Karpas-422 (cell line): Measurements from ENCODE around the gene OR1F1. TPM values are rescaled to one million over a fixed set of nuclear protein-coding genes. Genes with fewer than 3 reads are reported as not detected.

Experiments used
- DNase-seq: peaks from one replicate; pipeline ENCODE4 v3.0.0-alpha.2; 2015
- H2AFZ ChIP-seq: fragments of 200-600 bp; sonication (generic); 2 replicates; pipeline ENCODE4 v1.6.1; 2014; ENCODE audit warnings: antibody characterized with exemption, low read length, mixed read lengths
- H3K27ac ChIP-seq: fragments of 200-600 bp; sonication (generic); 2 replicates; pipeline ENCODE4 v1.5.1; 2014; ENCODE audit warnings: mild to moderate bottlenecking, low read length, moderate library complexity
- H3K27me3 ChIP-seq: fragments of 200-600 bp; sonication (generic); 2 replicates; pipeline ENCODE4 v1.6.1; 2014; ENCODE audit warnings: low read length, mixed read lengths
- H3K36me3 ChIP-seq: fragments of 200-600 bp; sonication (generic); 2 replicates; pipeline ENCODE4 v1.6.1; 2014; ENCODE audit warnings: low read length, mixed read lengths; ENCODE audit not compliant: insufficient read depth
- H3K4me1 ChIP-seq: fragments of 200-600 bp; sonication (generic); 2 replicates; pipeline ENCODE4 v1.6.1; 2014; ENCODE audit warnings: mild to moderate bottlenecking, low read length, mixed read lengths
- H3K4me2 ChIP-seq: fragments of 200-600 bp; sonication (generic); 2 replicates; pipeline ENCODE4 v1.6.1; 2014; ENCODE audit warnings: low read length, low read depth, mild to moderate bottlenecking; ENCODE audit not compliant: poor library complexity, severe bottlenecking
- H3K4me3 ChIP-seq: fragments of 200-600 bp; sonication (generic); 2 replicates; pipeline ENCODE4 v1.5.1; 2014; ENCODE audit warnings: mild to moderate bottlenecking, antibody characterized with exemption, low read length, mixed read lengths
- H3K79me2 ChIP-seq: fragments of 200-600 bp; sonication (generic); 2 replicates; pipeline ENCODE4 v1.6.1; 2014; ENCODE audit warnings: mild to moderate bottlenecking, low read length, mixed read lengths
- H3K9ac ChIP-seq: fragments of 200-600 bp; sonication (generic); 2 replicates; pipeline ENCODE4 v1.6.0; 2014; ENCODE audit warnings: low read length
- H3K9me2 ChIP-seq: fragments of 200-600 bp; sonication (generic), shearing (Covaris generic); replicated peaks from 2 replicates; pipeline ENCODE4 v1.6.0; 2014; ENCODE audit warnings: mild to moderate bottlenecking, low read length, moderate library complexity; ENCODE audit not compliant: insufficient read depth
- H3K9me3 ChIP-seq: fragments of 300-700, 200-600 bp; sonication (generic); 2 replicates; pipeline ENCODE4 v1.6.1; 2014; ENCODE audit warnings: low read length, mixed read lengths
- H4K20me1 ChIP-seq: fragments of 200-600 bp; sonication (generic); 2 replicates; pipeline ENCODE4 v1.6.1; 2014; ENCODE audit warnings: mild to moderate bottlenecking, antibody characterized with exemption, low read length, low read depth; ENCODE audit not compliant: insufficient read depth
- total RNA-seq: library from RNA; depleted of rRNA; stranded (reverse); fragments of >200 nt; shearing (Covaris generic); gene quantifications from 2 replicates; pipeline ENCODE4 v1.2.3, GENCODE V29; 2014; ENCODE audit warnings: low replicate concordance

OR1F1 gene
- total RNA-seq, 1 experiment from 2014 or later = not detected

DNA sequence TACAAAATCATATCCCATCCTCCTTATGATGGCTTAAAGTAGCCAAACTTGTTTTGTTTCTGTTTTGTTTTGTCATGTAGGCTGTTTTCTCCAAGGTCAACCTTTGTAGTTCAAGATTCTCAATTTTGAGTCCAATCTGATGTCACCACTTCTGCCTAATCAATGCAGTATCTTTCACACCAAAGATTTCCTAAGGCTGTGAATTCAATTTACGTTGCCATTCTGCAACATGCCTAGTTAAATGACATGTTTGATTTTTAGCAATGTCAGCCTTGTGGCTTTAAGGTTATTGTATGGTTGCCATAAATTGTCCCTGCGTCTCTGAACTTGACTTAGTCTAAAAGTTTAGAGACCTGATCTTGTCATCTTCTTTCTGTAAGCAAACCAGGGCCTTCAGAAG is 32.8 kb upstream of the OR1F1 start:
- DNase-seq = no peak
- Histone ChIP-seq H3K36me3 (no peaks in the 10 kb centered on the region), H3K9me3 (no peaks in the 10 kb centered on the region), H3K4me2 (no peak overlapping the region), H3K9ac (no peak overlapping the region), H3K4me3 (no peak overlapping the region), H3K27me3 (no peaks in the 10 kb centered on the region), H3K4me1 (peaks cover 33% of the 10 kb centered on the region), H2AFZ (no peak overlapping the region), H3K79me2 (no peaks in the 10 kb centered on the region), H3K9me2 (no peaks in the 10 kb centered on the region), H3K27ac (no peak overlapping the region), H4K20me1 (no peaks in the 10 kb centered on the region)

DNA sequence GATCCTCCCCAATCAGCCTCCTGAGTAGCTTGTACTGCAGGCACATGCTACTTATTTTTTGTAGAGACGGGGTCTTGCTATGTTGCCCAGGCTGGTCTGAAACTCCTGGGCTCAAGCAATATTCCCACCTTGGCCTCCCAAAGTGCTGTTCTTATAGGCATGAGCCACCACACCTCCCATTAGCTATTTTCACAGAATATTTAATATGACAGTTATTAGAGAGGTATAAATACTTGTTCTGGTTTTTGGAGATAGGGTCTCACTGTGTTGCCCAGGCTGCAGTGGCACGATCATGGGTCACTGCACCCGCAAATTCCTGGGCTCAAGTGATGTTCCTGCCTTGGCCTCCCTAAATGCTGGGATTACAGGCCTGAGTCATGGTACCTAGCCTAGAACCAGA is 32.0 kb upstream of the OR1F1 start:
- H3K4me2 ChIP-seq = no peak overlapping the region
- no peak for DNase-seq
- no peak overlapping the region for H3K4me3 ChIP-seq
- H3K9ac ChIP-seq = no peak overlapping the region
- H3K36me3 ChIP-seq = no peaks in the 10 kb centered on the region
- no peaks in the 10 kb centered on the region for H3K9me2 ChIP-seq
- H3K27me3 ChIP-seq = no peaks in the 10 kb centered on the region
- no peaks in the 10 kb centered on the region for H3K9me3 ChIP-seq
- H4K20me1 ChIP-seq = no peaks in the 10 kb centered on the region
- H3K79me2 ChIP-seq = no peaks in the 10 kb centered on the region
- peaks cover 29% of the 10 kb centered on the region for H3K4me1 ChIP-seq
- H2AFZ ChIP-seq = no peak overlapping the region
- no peak overlapping the region for H3K27ac ChIP-seq

GRCh38 chr16:3157229-3158025 is 30.6 kb upstream of the OR1F1 start:
- DNase-seq = peak; percentile 78
- no peaks in the 10 kb centered on the region for H3K36me3 ChIP-seq
- no peaks in the 10 kb centered on the region for H3K79me2 ChIP-seq
- no peaks in the 10 kb centered on the region for H4K20me1 ChIP-seq
- H3K4me1 ChIP-seq = peaks cover 18% of the 10 kb centered on the region
- no peak overlapping the region for H2AFZ ChIP-seq
- H3K27me3 ChIP-seq = no peaks in the 10 kb centered on the region
- H3K9me2 ChIP-seq = no peaks in the 10 kb centered on the region
- peak overlapping the region; percentile 81 for H3K4me2 ChIP-seq
- H3K9me3 ChIP-seq = no peaks in the 10 kb centered on the region
- H3K9ac ChIP-seq = peak overlapping the region; percentile 73; the same call in 1 of the 2 replicates
- H3K27ac ChIP-seq = no peak overlapping the region
- H3K4me3 ChIP-seq = peak overlapping the region; percentile 78

DNA sequence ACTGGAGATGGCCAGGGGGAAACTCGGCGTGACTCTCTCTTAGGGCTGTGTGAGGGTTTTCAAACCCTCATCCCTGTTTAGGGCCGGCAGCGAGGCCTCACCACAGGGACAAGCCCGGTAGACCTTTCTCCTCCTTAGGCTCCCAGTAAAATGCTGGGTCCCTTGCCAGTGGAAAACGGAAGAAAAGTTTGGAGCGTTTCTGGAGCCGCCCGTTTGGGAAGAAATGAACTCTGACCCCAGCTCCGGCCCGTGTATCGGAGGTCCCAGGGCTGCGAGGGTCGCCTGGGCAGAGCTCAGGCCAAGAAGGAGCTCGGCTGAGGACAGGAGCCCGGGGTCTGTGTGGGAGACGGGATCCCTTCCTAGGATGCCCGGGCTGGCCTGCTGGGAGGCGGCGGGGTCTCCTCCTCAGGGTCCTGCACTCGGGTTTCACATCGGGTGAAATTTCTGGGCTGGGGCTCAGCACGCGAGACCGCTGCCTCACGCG is 29.9 kb upstream of the OR1F1 start:
- Histone ChIP-seq H4K20me1 (no peaks in the 10 kb centered on the region), H3K4me2 (peak overlapping the region; percentile 81), H3K4me1 (peaks cover 16% of the 10 kb centered on the region), H3K9me3 (no peaks in the 10 kb centered on the region), H3K9me2 (no peaks in the 10 kb centered on the region), H2AFZ (peak overlapping the region; percentile 87; the same call in 1 of the 2 replicates), H3K36me3 (no peaks in the 10 kb centered on the region), H3K9ac (peak overlapping the region; percentile 73), H3K27ac (no peak overlapping the region), H3K27me3 (no peaks in the 10 kb centered on the region), H3K79me2 (no peaks in the 10 kb centered on the region), H3K4me3 (peak overlapping the region; percentile 78)
- DNase-seq = no peak

- peaks cover 16% of the 10 kb centered on the region for H3K4me1 ChIP-seq
- H3K27ac ChIP-seq = no peak overlapping the region
- H2AFZ ChIP-seq = peak overlapping the region; percentile 94
- no peaks in the 10 kb centered on the region for H3K79me2 ChIP-seq
- peak overlapping the region; percentile 78 for H3K4me3 ChIP-seq
- H3K9ac ChIP-seq = peak overlapping the region; percentile 73
- H3K9me3 ChIP-seq = no peaks in the 10 kb centered on the region
- no peaks in the 10 kb centered on the region for H3K27me3 ChIP-seq
- DNase-seq = peak; percentile 91
- H3K9me2 ChIP-seq = no peaks in the 10 kb centered on the region
- H3K4me2 ChIP-seq = peak overlapping the region; percentile 81
- H3K36me3 ChIP-seq = no peaks in the 10 kb centered on the region
- H4K20me1 ChIP-seq = no peaks in the 10 kb centered on the region
Observed at GRCh38 chr16:3158510-3159314, 29.3 kb upstream of the OR1F1 start.

GRCh38 chr16:3161235-3162018 is 26.6 kb upstream of the OR1F1 start:
- no peak overlapping the region for H3K9ac ChIP-seq
- no peak overlapping the region for H3K27ac ChIP-seq
- DNase-seq = no peak
- no peaks in the 10 kb centered on the region for H3K79me2 ChIP-seq
- H3K9me3 ChIP-seq = no peaks in the 10 kb centered on the region
- no peaks in the 10 kb centered on the region for H3K27me3 ChIP-seq
- no peaks in the 10 kb centered on the region for H3K36me3 ChIP-seq
- H3K4me1 ChIP-seq = peaks cover 19% of the 10 kb centered on the region
- H3K4me3 ChIP-seq = no peak overlapping the region
- H2AFZ ChIP-seq = no peak overlapping the region
- H3K9me2 ChIP-seq = no peaks in the 10 kb centered on the region
- no peaks in the 10 kb centered on the region for H4K20me1 ChIP-seq
- H3K4me2 ChIP-seq = no peak overlapping the region

DNA sequence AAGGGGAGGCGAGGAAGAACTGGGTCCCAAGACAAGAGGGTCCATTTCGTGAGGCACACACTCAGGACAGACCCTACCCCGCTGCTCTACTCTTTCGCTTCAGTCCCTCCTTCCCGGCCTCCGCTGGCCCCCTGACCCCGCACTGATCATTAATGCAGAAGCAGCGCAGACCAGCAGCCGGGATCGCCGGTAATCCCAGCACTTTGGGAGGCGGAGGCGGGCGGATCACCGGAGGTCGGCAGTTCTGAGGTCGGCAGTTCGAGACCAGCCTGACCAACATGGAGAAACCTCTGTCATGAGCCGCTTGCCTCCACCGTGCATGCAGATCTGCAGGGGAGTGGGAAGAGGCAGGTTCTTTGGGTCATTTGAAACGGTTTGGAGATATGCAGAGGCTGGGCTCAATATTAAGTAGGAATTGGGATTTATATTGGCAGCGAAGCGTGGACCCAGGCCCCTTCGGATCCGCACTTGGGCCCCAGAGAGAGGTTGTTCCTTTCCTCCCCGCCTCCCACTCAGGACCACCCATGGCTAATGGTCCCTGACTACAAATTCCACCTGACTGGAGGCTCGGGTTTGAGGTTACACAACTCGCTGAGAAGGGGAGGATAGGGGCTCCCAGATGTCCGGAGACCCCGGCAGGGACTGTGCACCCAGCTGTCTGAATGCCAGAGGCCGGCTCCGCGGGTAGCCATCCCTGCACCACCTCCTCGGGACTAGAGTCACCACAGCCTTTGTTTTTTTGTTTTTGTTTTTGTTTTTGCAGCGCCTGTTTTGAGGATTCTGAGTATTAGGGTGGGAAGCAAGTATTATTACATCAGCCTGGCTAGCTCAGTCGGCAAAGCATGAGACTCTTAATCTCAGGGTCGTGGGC is 23.6 kb upstream of the OR1F1 start:
- H3K9me3 ChIP-seq = no peaks in the 10 kb centered on the region
- no peaks in the 10 kb centered on the region for H4K20me1 ChIP-seq
- H2AFZ ChIP-seq = no peak overlapping the region
- H3K9ac ChIP-seq = no peak overlapping the region
- DNase-seq = no peak
- peaks cover 3% of the 10 kb centered on the region for H3K4me1 ChIP-seq
- no peak overlapping the region for H3K4me2 ChIP-seq
- H3K9me2 ChIP-seq = no peaks in the 10 kb centered on the region
- no peaks in the 10 kb centered on the region for H3K27me3 ChIP-seq
- H3K36me3 ChIP-seq = no peaks in the 10 kb centered on the region
- H3K27ac ChIP-seq = no peak overlapping the region
- no peaks in the 10 kb centered on the region for H3K79me2 ChIP-seq
- H3K4me3 ChIP-seq = no peak overlapping the region
